Measurements from ENCODE around the gene EPG5.

The EPG5 gene

GRCh38 chr18:45801416-45802004 is 165.6 kb downstream of the EPG5 start:
- no peak for DNase-seq (ENCODE audit: low read depth in 2 of 2)
- TF ChIP-seq, protein P1, sequence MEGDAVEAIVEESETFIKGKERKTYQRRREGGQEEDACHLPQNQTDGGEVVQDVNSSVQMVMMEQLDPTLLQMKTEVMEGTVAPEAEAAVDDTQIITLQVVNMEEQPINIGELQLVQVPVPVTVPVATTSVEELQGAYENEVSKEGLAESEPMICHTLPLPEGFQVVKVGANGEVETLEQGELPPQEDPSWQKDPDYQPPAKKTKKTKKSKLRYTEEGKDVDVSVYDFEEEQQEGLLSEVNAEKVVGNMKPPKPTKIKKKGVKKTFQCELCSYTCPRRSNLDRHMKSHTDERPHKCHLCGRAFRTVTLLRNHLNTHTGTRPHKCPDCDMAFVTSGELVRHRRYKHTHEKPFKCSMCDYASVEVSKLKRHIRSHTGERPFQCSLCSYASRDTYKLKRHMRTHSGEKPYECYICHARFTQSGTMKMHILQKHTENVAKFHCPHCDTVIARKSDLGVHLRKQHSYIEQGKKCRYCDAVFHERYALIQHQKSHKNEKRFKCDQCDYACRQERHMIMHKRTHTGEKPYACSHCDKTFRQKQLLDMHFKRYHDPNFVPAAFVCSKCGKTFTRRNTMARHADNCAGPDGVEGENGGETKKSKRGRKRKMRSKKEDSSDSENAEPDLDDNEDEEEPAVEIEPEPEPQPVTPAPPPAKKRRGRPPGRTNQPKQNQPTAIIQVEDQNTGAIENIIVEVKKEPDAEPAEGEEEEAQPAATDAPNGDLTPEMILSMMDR (IDR thresholded peaks at IDR 0.05; ENCODE audit: low read depth, low read length) = peak; percentile 4
- H3K4me3 ChIP-seq (replicated peaks in 1 of 2; ENCODE audit: low read depth in 2 of 2, low read length in 2 of 2) = no peak overlapping the region
